CD4-positive, alpha-beta T cell treated with Interleukin-10 for 1 hour (primary cell): ENCODE results near the gene FCRLB.
"Not testable (repeated sequence)": the region's sequence is repeated elsewhere in the genome, so short reads cannot be mapped to it uniquely, and the experiment has no call there.

ENCODE experiments used
- DNase-seq: peaks from one replicate; pipeline ENCODE4 v3.0.0-alpha.2; 2020

Gene FCRLB, protein sequence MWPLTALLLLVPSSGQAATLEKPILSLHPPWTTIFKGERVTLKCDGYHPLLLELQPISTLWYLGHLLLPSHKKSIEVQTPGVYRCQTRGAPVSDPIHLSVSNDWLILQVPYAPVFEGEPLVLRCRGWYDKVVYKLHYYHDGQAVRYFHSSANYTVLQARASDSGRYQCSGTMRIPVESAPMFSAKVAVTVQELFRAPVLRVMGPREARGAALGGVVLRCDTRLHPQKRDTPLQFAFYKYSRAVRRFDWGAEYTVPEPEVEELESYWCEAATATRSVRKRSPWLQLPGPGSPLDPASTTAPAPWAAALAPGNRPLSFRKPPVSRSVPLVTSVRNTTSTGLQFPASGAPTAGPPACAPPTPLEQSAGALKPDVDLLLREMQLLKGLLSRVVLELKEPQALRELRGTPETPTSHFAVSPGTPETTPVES

DNA sequence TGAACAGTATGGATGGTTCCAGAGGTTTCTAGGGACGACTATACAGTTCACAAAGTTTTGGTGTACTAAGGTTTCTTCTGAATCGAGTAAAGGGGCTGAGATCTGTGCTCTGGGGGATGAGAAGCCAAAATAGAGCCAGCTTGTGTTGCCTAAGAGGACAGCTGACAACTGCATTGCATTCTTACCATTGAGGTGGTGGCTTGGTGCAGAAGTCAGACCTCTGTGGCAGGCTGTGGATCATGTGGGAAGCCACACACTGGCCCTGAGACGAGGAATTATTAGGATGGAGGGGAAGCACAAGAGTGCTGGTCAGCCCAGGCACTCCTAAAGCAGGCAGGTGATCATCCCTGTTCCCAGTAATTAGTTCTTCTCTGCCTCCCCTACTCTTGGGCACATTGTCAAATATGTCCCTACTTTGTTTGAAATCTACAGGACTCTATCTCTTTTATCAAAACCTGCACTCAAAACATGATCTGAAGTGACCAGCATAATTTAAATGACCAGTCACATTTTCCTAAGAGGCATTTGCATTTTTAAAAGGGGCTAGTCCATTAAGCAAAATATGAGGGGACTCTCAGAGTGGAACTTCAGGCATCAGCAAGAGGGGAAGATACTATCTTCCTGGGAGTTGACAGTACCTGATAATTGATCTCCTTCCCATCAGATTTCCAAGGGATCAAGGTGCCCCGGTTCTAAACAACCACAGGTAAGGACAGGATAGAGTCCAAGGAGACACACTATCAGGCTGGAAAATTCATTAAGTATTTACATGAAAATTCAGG lies at the start of gene FCRLB:
Gene FCRLB, plus strand, starts transcription at position 589 of the 782 bp plus-strand sequence. CDS start 1,129 bp downstream, outside the sequence.
- no peak for DNase-seq

GRCh38 chr1:161673437-161673836 lies 47.9 kb upstream of the FCRLB start:
- not testable (repeated sequence) for DNase-seq

DNA sequence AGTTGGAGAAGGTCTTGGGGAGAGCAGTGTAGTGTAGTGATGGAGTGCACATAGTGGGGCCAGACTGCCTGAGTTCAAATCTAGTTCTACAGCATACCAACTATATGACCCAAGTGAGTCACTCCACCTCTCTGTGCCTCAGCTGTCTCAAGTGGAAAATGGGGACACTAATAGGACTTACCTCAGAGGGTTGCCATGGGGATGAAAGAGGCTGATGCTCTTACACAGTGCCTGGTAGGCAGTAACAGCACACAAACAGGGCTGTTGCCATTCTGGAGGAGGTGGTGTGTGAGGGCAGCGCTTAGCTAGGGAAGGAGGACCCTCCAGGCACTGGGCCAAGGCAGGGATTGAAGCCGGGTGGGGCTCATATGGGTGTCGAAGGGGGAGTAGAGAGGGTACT lies 46.9 kb upstream of the FCRLB start:
- not testable (repeated sequence) for DNase-seq

- not testable (repeated sequence) for DNase-seq
Observed at GRCh38 chr1:161674908-161675307, 46.4 kb upstream of the FCRLB start.

DNA sequence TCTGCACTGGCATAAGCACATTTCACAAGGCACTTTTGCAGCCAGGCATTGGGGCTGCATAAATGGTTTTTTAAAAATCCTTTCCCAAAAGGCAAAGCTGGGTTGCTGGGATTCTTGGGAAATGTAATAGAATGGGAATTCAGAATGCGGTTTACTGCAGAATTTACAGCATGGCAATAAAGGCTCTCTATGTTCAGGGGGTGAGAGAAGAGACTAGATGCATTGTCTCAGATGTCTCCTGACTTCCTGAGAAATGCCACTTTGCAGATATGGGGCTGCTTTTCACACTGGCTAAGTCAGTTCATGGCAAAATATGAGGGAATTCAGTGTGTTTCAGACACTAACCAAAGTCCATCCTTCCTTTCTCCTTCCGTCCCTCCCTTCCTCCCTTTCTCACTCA lies 44.9 kb upstream of the FCRLB start:
- DNase-seq, result no peak

DNA sequence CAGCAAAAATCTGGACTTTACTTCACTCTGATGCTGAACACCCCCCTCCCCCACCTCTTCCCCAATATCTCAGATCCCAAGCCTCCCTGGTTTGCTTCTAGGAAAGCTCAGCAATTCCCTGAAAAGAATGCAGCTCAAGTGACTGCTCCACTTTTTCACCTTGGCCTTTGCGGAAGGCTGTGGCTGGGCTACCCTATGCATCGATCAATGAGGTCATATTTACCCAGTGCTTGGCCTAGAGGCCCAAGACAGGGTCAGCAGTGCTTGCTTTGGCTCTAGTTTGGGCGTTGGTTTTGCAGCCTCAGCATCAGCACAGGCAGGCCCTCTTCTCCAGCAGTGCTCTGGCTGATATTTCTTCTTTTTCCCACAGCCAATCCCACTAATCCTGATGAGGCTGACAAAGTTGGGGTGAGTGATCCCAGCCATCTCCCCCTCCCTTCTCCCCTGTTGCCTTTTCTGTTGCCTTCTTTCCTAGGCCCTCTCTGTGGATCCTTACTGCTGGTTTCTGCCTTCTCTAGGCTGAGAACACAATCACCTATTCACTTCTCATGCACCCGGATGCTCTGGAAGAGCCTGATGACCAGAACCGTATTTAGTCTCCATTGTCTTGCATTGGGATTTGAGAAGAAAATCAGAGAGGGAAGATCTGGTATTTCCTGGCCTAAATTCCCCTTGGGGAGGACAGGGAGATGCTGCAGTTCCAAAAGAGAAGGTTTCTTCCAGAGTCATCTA lies 44.2 kb upstream of the FCRLB start:
- no peak for DNase-seq

- no peak for DNase-seq
Observed at GRCh38 chr1:161678500-161678899, 42.8 kb upstream of the FCRLB start.

GRCh38 chr1:161681879-161682278 lies 39.5 kb upstream of the FCRLB start:
- no peak for DNase-seq

- DNase-seq, result no peak
Observed at GRCh38 chr1:161688946-161689345, 32.4 kb upstream of the FCRLB start.

- DNase-seq, result no peak
Observed at GRCh38 chr1:161691846-161692245, 29.5 kb upstream of the FCRLB start.

GRCh38 chr1:161693020-161693712 lies 28.2 kb upstream of the FCRLB start:
- DNase-seq, result not testable (repeated sequence)

- not testable (repeated sequence) for DNase-seq
Observed at GRCh38 chr1:161698302-161698701, 23.0 kb upstream of the FCRLB start.

- DNase-seq, result no peak
Observed at GRCh38 chr1:161702250-161702649, 19.1 kb upstream of the FCRLB start.

DNA sequence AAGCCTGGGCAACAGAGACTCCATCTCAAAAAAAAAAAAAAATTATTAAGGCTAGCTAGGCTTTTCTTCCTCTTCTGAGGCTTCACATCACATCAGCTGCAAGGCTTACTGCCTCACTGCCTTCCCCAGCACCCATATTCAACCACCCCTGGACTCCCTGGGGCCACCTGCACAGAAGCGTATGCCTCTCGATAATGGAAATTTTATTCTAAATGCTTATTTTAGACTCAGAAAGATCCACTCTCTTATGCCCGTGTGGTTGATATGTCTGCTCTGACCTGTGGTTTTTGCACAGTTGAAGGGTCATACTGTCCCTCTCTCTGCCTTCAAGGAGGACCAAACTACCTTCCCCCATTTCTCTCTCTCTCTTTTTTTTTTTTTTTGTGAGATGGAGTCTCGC lies 15.8 kb upstream of the FCRLB start:
- DNase-seq, result no peak

DNA sequence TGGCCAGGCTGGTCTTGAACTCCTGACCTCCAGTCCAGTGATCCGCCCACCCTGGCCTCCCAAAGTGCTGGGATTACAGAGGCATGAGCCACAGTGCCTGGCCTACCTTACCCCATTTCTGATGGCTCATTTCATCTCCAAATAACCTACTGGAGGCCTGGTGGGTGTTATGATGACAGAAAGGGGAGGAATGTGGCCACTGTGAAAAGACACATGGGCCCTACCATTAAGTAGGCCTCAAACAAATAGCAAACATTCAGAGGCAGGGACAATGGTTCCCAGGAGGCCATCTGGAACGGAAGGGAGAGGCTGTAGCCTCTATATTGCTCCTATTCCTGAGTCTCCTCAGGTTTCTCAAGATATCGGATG lies 15.2 kb upstream of the FCRLB start:
- DNase-seq, result no peak

DNA sequence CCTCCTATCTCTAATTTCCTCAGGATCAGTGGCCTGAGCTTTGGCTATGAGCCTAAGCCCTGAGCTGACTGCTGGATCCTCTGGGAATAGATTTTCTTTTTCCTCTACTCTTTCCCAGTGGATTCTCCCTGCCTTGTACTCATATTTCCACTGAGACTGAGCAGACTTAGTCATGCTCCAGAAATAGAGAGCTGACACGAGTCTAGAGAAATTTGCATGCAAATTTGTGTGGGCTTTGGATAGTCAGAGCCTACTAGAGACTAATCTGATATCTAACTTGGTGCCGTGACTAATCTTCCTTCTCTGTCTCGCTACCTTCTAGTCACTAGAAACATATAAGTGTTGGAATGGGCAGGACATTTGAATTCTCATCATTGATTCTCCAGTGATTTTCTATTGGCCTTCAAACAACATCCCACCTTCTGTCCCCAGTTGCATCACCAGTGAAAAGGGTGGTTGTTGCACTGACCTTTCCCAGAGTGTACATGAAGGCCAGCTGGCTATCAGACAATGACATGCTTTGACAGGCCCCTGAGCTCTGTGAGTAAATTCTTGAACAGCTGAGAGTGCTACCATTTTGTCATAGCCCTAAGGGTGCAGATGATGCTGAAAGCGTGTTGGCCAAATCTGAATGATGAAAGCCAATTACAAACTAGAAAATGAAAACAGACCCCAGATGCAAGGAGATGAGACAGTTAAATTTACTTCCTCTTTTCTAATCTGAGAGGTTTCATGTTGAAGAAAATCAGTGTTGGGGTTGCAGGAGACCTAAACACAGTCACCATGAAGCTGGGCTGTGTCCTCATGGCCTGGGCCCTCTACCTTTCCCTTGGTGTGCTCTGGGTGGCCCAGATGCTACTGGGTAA lies 14.6 kb upstream of the FCRLB start, which contains the start of gene FCRLA:
Gene FCRLA, plus strand, starts transcription at position 748 of the 866 bp plus-strand sequence. Its CDS starts 36 bp downstream, at position 784.
- no peak for DNase-seq

DNA sequence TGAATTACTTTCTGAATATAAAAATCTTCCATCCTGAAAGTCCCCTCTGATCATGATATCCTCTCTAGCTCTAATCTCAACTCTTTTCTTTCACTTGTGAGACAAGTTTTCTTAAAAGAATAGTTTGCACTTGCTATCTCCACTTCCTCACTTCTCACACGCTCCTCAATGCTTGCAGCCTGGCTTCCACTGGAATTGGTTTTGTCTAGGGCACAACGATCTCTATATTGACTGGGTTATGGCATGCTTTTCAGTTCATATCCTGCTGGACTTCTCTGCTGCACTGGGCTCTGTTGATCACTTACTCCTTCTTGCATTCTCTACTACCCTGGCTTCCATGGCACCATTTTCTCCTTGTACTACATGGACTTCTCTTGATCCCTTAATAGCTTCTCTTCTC lies 13.8 kb upstream of the FCRLB start:
- no peak for DNase-seq

DNA sequence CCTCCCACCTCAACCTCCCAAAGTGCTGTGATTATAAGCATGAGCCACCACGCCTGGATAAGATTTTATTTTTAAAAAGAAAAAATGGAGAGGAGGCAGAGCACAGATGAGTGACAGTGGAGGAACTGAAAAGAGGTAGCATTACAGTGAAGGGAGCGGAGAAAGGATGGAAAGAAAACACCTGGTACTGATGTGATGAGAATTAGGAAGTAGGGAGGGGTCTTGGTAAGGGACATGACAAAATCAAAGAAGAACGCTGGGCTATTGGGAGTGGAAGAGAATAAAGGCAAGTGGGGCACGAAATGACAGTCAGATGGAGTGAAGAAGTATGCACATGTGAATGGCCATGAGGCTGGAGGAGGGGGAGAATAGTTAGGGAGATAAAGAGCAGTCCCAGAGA lies 12.0 kb upstream of the FCRLB start:
- DNase-seq, result no peak

- no peak for DNase-seq
Observed at GRCh38 chr1:161710560-161710959, 10.8 kb upstream of the FCRLB start.

GRCh38 chr1:161718559-161719324 lies 2.6 kb upstream of the FCRLB start:
- no peak for DNase-seq

DNA sequence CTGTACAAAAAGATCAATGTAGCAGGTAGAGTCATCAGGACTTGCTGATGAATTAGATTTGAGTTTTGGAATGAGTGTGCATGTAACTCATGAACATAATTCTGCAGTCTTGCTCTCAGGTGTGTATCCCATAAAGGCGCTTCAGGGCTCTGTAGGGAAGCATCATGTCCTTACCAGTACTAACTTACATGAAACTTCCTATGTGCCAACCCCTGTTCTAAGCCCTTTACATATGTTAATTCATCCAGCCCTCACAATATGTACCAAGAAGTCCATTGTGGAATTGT lies 2.1 kb upstream of the FCRLB start:
- DNase-seq, result no peak
